Esophagus squamous epithelium (tissue), 5 donors: Measurements from ENCODE around the gene BBS7. TPM values are rescaled to one million over a fixed set of nuclear protein-coding genes. Genes with fewer than 3 reads are reported as not detected.

Experiments
- DNase-seq: peaks from one replicate; lab custom pipeline; 2025; lab: John Stamatoyannopoulos, UW
- H3K27ac ChIP-seq, 4 donors: fragments of 200-600 bp; sonication (generic); one replicate each; pipeline ENCODE4 v1.5.1; 2016 to 2019; ENCODE audit warnings: mild to moderate bottlenecking in 1 of 4
- H3K27me3 ChIP-seq, 4 donors: fragments of 200-600 bp; sonication (generic); 1 replicate in 3 of 4; 2 replicates in 1 of 4; pipeline versions ENCODE4 v1.5.1 to v1.6.0; 2017 to 2021; ENCODE audit warnings: antibody characterized with exemption in 1 of 4
- H3K36me3 ChIP-seq, 3 donors: fragments of 200-600 bp; sonication (generic); one replicate each; pipeline ENCODE4 v1.5.1; 2016 to 2019
- H3K4me1 ChIP-seq, 3 donors: fragments of 200-600 bp; sonication (generic); one replicate each; pipeline ENCODE4 v1.5.1; 2017 to 2019
- H3K4me3 ChIP-seq, 4 donors: fragments of 200-600 bp; sonication (generic); 1 replicate in 3 of 4; 2 replicates in 1 of 4; pipeline ENCODE4 v1.5.1; 2016 to 2019; ENCODE audit warnings: mild to moderate bottlenecking in 2 of 4, moderate library complexity in 1 of 4
- H3K9me3 ChIP-seq, 3 donors: fragments of 200-600 bp; sonication (generic); one replicate each; pipeline ENCODE4 v1.5.1; 2016 to 2019
- POLR2A ChIP-seq, 4 donors: fragments of 450-650 bp; IDR thresholded peaks; one replicate each; pipeline ENCODE4 v1.6.1; 2017; ENCODE audit warnings: antibody characterized with exemption in 4 of 4, mild to moderate bottlenecking in 4 of 4, moderate library complexity in 3 of 4
- WGBS, 2 donors: methylation state at CpG; one replicate each; pipeline ENCODE4 v1.1.5; 2018; 5-methylcytosine and 5-hydroxymethylcytosine counted together
- intact Hi-C: fragments of 100-400 bp; cut with DNase I; formaldehyde crosslinking; loops from one replicate; pipeline ENCODE4 v1.15.0; 2022
- total RNA-seq, 4 donors: library from RNA; depleted of rRNA; stranded (reverse); fragments of >200 nt; gene quantifications; one replicate each; pipeline ENCODE4 v1.1.0, GENCODE V29; 2016
- TF ChIP-seq, protein P1 (sequence below), 6 experiments: fragments of 450-650 bp in 4 of 6; fragments of 200-600 bp in 2 of 6; sonication (generic) in 2 of 6; IDR thresholded peaks; one replicate each; pipeline ENCODE4 v1.5.1; 2016 to 2019; ENCODE audit warnings: antibody characterized with exemption in 6 of 6, mild to moderate bottlenecking in 4 of 6, moderate library complexity in 4 of 6
- donor health status: DM: yes; HTN: yes; CAD: no.

BBS7 gene
- total RNA-seq, 4 donors from 2014 or later = 10.5 to 16.6 (median 11.8) TPM

DNA sequence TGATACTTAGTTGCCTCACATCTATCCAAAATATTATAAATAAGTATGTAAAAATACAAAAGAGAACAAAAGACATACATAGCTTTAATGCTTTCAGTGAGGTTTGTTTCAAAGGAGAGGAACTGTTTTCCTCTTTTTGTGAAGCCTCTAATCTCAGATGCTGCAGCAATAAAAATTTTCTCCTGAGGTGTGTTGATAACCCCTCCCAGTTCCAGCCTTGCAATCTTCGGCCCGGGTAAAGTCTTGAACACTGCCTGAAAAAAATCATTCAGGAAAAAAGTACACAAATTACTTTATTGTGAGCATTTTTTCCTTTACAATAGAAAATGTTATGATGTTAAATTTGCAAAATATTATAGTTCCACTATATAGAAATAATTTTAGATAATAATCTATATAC is 8.8 kb downstream of the BBS7 start:
- Histone ChIP-seq H3K4me1 (no peaks in the 10 kb centered on the region), H3K27me3 (no peaks in the 10 kb centered on the region), H3K27ac (no peak overlapping the region), H3K4me3 (no peak overlapping the region), H3K36me3 (peaks cover 0 to 73% (median 6%) of the 10 kb centered on the region in 3 donors), H3K9me3 (no peaks in the 10 kb centered on the region)
- TF ChIP-seq, protein P1, sequence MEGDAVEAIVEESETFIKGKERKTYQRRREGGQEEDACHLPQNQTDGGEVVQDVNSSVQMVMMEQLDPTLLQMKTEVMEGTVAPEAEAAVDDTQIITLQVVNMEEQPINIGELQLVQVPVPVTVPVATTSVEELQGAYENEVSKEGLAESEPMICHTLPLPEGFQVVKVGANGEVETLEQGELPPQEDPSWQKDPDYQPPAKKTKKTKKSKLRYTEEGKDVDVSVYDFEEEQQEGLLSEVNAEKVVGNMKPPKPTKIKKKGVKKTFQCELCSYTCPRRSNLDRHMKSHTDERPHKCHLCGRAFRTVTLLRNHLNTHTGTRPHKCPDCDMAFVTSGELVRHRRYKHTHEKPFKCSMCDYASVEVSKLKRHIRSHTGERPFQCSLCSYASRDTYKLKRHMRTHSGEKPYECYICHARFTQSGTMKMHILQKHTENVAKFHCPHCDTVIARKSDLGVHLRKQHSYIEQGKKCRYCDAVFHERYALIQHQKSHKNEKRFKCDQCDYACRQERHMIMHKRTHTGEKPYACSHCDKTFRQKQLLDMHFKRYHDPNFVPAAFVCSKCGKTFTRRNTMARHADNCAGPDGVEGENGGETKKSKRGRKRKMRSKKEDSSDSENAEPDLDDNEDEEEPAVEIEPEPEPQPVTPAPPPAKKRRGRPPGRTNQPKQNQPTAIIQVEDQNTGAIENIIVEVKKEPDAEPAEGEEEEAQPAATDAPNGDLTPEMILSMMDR (IDR thresholded peaks at IDR 0.05) = no peak
- TF ChIP-seq POLR2A (IDR thresholded peaks at IDR 0.05) = no peak
- no peak for DNase-seq
- intact Hi-C loops = no loop called here
- 87 to 95% methylated on average over 2 of the region's 2 CpGs for WGBS, 2 donors

DNA sequence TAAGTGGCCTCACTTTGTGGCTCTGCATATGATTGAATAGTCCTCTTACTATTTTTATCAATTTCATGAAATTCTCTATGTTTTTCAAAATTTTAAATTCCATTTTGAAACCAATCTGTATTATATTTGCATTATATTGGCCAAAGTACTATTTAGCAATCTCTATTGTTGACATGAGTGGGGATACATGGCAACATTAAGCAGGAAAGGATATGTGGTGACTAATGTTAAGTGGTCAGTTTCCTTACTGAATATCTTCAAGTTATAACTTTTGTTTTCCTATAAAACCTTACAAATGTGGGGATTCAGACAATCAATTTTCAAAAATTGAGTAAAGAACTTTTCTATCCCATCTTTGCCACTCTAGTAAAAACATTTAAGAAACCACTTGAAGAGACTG is 10.2 kb downstream of the BBS7 start:
- Histone ChIP-seq H3K4me3 (no peak overlapping the region), H3K4me1 (no peaks in the 10 kb centered on the region), H3K9me3 (no peaks in the 10 kb centered on the region), H3K27ac (no peak overlapping the region), H3K27me3 (no peaks in the 10 kb centered on the region), H3K36me3 (peaks cover 0 to 66% (median 6%) of the 10 kb centered on the region in 3 donors)
- intact Hi-C loops = no loop called here
- TF ChIP-seq, protein P1 (IDR thresholded peaks at IDR 0.05) = no peak
- no peak for TF ChIP-seq POLR2A (IDR thresholded peaks at IDR 0.05)
- no peak for DNase-seq

DNA sequence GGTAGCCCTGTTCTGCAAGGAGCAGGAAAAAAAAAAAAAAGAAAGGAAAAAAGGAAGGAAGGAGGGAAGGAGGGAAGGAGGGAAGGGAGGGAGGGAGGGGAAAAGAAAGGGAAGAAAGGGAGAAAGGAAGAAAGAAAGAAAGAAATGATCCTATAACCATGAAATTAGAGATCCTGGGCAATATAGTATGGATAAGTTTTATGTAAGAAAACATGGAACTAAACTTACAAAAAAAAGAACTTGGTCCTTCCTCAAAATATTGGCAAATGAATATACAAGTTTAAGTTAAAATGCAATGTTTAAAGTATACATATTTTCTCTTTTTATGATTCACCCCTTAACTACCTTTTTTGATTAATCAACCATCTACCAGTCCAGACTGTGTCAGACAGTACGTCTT is 18.9 kb downstream of the BBS7 start:
- Histone ChIP-seq H3K27ac (no peak overlapping the region), H3K4me3 (no peak overlapping the region), H3K36me3 (peaks cover 0 to 64% (median 4%) of the 10 kb centered on the region in 3 donors), H3K9me3 (no peaks in the 10 kb centered on the region), H3K4me1 (no peaks in the 10 kb centered on the region), H3K27me3 (no peaks in the 10 kb centered on the region)
- TF ChIP-seq POLR2A (IDR thresholded peaks at IDR 0.05) = no peak
- TF ChIP-seq, protein P1 (IDR thresholded peaks at IDR 0.05) = no peak
- intact Hi-C loops = no loop called here
- 94 to 100% methylated on average over 1 of the region's 1 CpG for WGBS, 2 donors
- DNase-seq = no peak

DNA sequence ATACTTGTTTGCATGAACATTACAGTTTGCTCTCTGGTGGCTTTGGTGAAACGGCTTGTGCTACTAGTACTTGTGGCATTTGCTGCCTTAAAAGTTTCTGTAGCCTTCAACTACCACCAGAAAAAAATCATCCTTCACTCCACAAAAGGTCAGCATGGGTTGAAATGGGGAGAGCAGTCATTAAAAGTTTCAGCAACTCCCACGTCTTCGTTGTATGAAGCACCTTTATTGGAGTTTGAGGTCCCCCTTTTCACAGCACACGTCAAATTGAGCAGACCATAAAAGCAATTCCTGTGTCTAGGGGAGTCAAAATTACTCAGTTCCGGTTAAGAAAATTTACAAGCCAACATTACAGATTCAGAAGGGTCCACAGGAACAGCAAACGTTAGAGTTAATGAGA is 23.6 kb downstream of the BBS7 start:
- Histone ChIP-seq H3K27me3 (no peaks in the 10 kb centered on the region), H3K4me1 (no peaks in the 10 kb centered on the region), H3K9me3 (no peaks in the 10 kb centered on the region), H3K4me3 (no peak overlapping the region), H3K36me3 (peaks cover 0 to 88% (median 14%) of the 10 kb centered on the region in 3 donors), H3K27ac (no peak overlapping the region)
- TF ChIP-seq POLR2A (IDR thresholded peaks at IDR 0.05) = no peak
- TF ChIP-seq, protein P1 (IDR thresholded peaks at IDR 0.05) = no peak
- DNase-seq = no peak
- WGBS, 2 donors = 82 to 90% methylated on average over 6 of the region's 6 CpGs
- intact Hi-C loops = no loop called here

DNA sequence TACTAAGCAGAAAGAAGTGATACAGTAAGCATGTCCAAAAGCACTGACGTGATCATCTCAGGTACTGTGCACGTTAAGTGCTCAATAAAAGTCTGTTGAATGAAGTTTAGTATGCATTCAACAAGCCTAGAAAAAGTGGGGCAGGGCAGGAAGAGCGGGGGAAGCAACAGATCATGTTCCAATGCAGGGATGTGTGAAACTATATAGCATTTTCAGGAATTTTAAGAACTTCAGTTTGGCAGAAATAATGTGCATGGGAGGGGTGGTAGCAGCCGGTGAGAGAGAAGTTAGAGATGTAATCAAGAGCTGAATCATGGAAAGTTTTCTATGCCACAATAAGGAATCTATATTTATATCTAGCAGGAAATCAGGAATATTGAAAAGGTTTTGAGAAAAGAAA is 27.4 kb downstream of the BBS7 start:
- no peak for DNase-seq
- H3K36me3 ChIP-seq = peaks cover 0 to 89% (median 14%) of the 10 kb centered on the region in 3 donors
- WGBS, 2 donors = 95 to 97% methylated on average over 4 of the region's 4 CpGs

More for the DNA sequence above, 27.4 kb downstream of the BBS7 start:
- Histone ChIP-seq H3K4me1 (no peaks in the 10 kb centered on the region), H3K27me3 (no peaks in the 10 kb centered on the region), H3K27ac (no peak overlapping the region), H3K9me3 (no peaks in the 10 kb centered on the region), H3K4me3 (no peak overlapping the region)
- TF ChIP-seq, protein P1 (IDR thresholded peaks at IDR 0.05) = no peak
- TF ChIP-seq POLR2A (IDR thresholded peaks at IDR 0.05) = no peak
- intact Hi-C loops = no loop called here
